HL-60 (cell line): ENCODE measurements around the gene DENND1A.

ENCODE experiments used
- DNase-seq, 2 experiments: peaks; one replicate each; pipeline ENCODE4 v3.0.0-alpha.2; 2010 to 2020; ENCODE audit warnings: low read depth in 1 of 2, low spot score in 1 of 2
- H3K27ac ChIP-seq: fragments of 250-450 bp; sonication (Bioruptor Pico); replicated peaks from 2 replicates; pipeline ENCODE4 v1.5.1; 2020; ENCODE audit warnings: mild to moderate bottlenecking, moderate library complexity
- H3K27me3 ChIP-seq: fragments of 250-450 bp; sonication (Bioruptor Pico); 2 replicates; pipeline ENCODE4 v1.5.1; 2021; ENCODE audit warnings: mild to moderate bottlenecking, moderate library complexity; ENCODE audit not compliant: insufficient read depth, poor library complexity, severe bottlenecking
- H3K4me3 ChIP-seq: replicated peaks from 2 replicates; pipeline ENCODE4 v1.5.1; 2011; ENCODE audit warnings: mild to moderate bottlenecking, control low read depth, low read length; ENCODE audit not compliant: insufficient read depth
- CTCF ChIP-seq: IDR thresholded peaks from one replicate; pipeline ENCODE4 v1.5.1; 2011; ENCODE audit warnings: low read length, control low read depth, inconsistent platforms; ENCODE audit not compliant: insufficient read depth
- GABPA ChIP-seq: IDR thresholded peaks from 2 replicates; pipeline ENCODE4 v1.6.1; 2012; ENCODE audit warnings: low read depth
- POLR2AphosphoS5 ChIP-seq: IDR thresholded peaks from 2 replicates; pipeline ENCODE4 v1.6.1; 2012; ENCODE audit warnings: low read depth
- SPI1 ChIP-seq: IDR thresholded peaks from 2 replicates; pipeline ENCODE4 v1.6.1; 2012; ENCODE audit warnings: low read depth, mild to moderate bottlenecking, borderline replicate concordance
- TF ChIP-seq, protein P1 (sequence below): IDR thresholded peaks from 2 replicates; pipeline ENCODE4 v1.6.1; 2012; ENCODE audit warnings: low read depth; ENCODE audit not compliant: insufficient replicate concordance

Gene DENND1A

DNA sequence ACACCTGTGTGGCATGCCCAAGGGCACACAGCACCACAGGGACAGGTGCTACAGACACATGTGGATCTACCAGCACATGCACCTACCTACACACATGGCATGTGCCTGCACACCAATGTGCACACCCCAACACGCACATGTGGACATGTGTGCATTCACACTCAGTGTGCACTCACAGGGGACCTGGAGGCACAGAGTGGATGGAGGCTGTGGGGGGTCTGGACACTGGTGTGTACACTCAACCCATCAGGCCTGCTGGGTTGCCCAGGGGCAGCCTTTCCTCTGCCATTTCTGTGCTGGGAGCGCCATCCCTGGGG, 572.2 kb downstream of the DENND1A start:
- TF ChIP-seq POLR2AphosphoS5 = no peak
- no peak overlapping the region for H3K4me3 ChIP-seq
- H3K27me3 ChIP-seq = no peaks in the 10 kb centered on the region
- DNase-seq = no peak
- no peak overlapping the region for H3K27ac ChIP-seq

GRCh38 chr9:123356851-123357742, 572.8 kb downstream of the DENND1A start:
- no peak overlapping the region for H3K4me3 ChIP-seq
- TF ChIP-seq SPI1 (no peak), POLR2AphosphoS5 (no peak), CTCF (no peak), GABPA (no peak)
- TF ChIP-seq, protein P1, sequence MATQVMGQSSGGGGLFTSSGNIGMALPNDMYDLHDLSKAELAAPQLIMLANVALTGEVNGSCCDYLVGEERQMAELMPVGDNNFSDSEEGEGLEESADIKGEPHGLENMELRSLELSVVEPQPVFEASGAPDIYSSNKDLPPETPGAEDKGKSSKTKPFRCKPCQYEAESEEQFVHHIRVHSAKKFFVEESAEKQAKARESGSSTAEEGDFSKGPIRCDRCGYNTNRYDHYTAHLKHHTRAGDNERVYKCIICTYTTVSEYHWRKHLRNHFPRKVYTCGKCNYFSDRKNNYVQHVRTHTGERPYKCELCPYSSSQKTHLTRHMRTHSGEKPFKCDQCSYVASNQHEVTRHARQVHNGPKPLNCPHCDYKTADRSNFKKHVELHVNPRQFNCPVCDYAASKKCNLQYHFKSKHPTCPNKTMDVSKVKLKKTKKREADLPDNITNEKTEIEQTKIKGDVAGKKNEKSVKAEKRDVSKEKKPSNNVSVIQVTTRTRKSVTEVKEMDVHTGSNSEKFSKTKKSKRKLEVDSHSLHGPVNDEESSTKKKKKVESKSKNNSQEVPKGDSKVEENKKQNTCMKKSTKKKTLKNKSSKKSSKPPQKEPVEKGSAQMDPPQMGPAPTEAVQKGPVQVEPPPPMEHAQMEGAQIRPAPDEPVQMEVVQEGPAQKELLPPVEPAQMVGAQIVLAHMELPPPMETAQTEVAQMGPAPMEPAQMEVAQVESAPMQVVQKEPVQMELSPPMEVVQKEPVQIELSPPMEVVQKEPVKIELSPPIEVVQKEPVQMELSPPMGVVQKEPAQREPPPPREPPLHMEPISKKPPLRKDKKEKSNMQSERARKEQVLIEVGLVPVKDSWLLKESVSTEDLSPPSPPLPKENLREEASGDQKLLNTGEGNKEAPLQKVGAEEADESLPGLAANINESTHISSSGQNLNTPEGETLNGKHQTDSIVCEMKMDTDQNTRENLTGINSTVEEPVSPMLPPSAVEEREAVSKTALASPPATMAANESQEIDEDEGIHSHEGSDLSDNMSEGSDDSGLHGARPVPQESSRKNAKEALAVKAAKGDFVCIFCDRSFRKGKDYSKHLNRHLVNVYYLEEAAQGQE = no peak
- no peak overlapping the region for H3K27ac ChIP-seq
- DNase-seq = no peak
- no peaks in the 10 kb centered on the region for H3K27me3 ChIP-seq

- no peak within 1 kb of the TSS for H3K27ac ChIP-seq
- no peaks in the 10 kb centered on the region for H3K27me3 ChIP-seq
- DNase-seq = no peak
- no peak within 1 kb of the TSS for H3K4me3 ChIP-seq
- TF ChIP-seq GABPA (no peak), SPI1 (no peak), CTCF (no peak), POLR2AphosphoS5 (no peak)
- TF ChIP-seq, protein P1 = no peak
Measured at GRCh38 chr9:123355761-123356431, 574.0 kb downstream of the DENND1A start, which contains the start of gene CRB2. Gene CRB2 (plus strand): TSS chr9:123356197. CDS start chr9:123356261, 64 bp downstream.

- Histone ChIP-seq H3K27ac (no peak overlapping the region), H3K27me3 (no peaks in the 10 kb centered on the region), H3K4me3 (no peak overlapping the region)
- no peak for DNase-seq
- TF ChIP-seq SPI1 = no peak
- TF ChIP-seq, protein P1 = no peak
- TF ChIP-seq GABPA = no peak
- TF ChIP-seq CTCF = no peak
- TF ChIP-seq POLR2AphosphoS5 = no peak
Measured at GRCh38 chr9:123354806-123355508, 575.0 kb downstream of the DENND1A start.
